GM12891 (cell line): ENCODE results near the gene DCAF7.

ENCODE experiments used
- DNase-seq: peaks from one replicate; pipeline ENCODE4 v3.0.0; 2011; ENCODE audit warnings: low spot score; ENCODE audit not compliant: insufficient read length
- FAIRE-seq: peaks from 2 replicates; lab custom pipeline; 2011; peaks lifted over from hg19 to GRCh38; lab: Jason Lieb, UNC
- PAX5 ChIP-seq: IDR thresholded peaks from 2 replicates; pipeline ENCODE4 v1.6.1; 2011; ENCODE audit warnings: low read length, moderate library complexity, mild to moderate bottlenecking; ENCODE audit not compliant: insufficient read depth, severe bottlenecking
- POLR2A ChIP-seq: IDR thresholded peaks from 2 replicates; pipeline ENCODE4 v1.6.1; 2011; ENCODE audit warnings: low read depth, low read length, control low read depth
- POLR2AphosphoS5 ChIP-seq: IDR thresholded peaks from 2 replicates; pipeline ENCODE4 v1.6.1; 2011; ENCODE audit warnings: low read depth, low read length, control low read depth
- POU2F2 ChIP-seq: IDR thresholded peaks from 2 replicates; pipeline ENCODE4 v1.6.1; 2011; ENCODE audit warnings: low read depth, mild to moderate bottlenecking, control low read depth, low read length, moderate library complexity
- SPI1 ChIP-seq: IDR thresholded peaks from 2 replicates; pipeline ENCODE4 v1.6.1; 2011; ENCODE audit warnings: low read depth, low read length, control low read depth
- TAF1 ChIP-seq: IDR thresholded peaks from 2 replicates; pipeline ENCODE4 v1.6.1; 2011; ENCODE audit warnings: low read depth, low read length, control low read depth

Gene DCAF7

DNA sequence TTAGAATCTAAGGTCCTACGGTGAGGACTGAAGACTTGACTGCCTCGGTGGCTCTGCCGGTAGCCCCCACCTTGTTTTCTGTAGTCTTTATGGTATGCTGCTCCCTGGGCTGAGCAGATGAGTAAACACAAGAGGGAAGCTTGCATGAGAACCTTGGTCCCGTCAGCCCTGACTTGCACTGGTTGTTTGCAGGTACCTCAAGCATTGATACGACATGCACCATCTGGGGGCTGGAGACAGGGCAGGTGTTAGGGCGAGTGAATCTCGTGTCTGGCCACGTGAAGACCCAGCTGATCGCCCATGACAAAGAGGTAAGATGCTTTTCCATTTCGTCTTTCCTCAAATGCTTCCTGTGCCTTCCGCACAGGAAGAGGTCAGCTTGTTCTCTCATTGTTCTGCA lies 29.4 kb downstream of the DCAF7 start:
- TF ChIP-seq POU2F2 (no peak), POLR2AphosphoS5 (no peak), TAF1 (no peak), POLR2A (no peak), PAX5 (no peak), SPI1 (no peak)
- FAIRE-seq (no peak), DNase-seq (no peak)

DNA sequence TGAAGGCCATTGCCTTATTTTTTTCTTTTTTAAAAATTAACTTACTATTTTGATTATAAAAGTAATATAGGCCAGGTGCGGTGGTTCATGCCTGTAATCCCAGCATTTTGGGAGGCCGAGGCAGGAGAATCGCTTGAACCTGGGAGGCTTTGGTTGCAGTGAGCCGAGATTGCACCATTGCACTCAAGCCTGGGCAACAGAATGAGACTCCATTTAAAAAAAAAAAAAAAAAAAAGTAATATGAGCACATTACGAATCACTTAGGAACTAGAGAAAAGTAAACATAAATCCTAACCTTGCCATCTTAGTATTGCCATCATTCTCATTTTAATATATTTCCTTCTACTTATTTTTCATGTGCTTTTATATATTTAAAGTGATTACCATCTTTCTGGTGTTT lies 37.5 kb downstream of the DCAF7 start:
- no peak for TF ChIP-seq POU2F2
- TF ChIP-seq PAX5 = no peak
- no peak for TF ChIP-seq POLR2AphosphoS5
- no peak for TF ChIP-seq POLR2A
- TF ChIP-seq SPI1 = no peak
- TF ChIP-seq TAF1 = no peak
- no peak for DNase-seq
- FAIRE-seq = no peak

DNA sequence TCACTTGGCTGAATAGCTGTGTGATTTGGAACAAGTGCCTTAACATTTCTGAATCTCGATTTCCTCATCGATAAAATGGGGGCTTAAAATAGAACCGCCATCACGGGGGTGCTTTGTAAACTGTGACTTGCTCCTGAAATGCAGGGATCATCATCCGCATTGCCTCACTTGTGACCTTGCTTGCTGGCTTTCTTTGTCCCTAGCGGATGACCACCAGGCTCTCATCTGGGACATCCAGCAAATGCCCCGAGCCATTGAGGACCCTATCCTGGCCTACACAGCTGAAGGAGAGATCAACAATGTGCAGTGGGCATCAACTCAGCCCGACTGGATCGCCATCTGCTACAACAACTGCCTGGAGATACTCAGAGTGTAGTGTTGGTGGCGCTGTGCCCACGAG lies 38.5 kb downstream of the DCAF7 start:
- no peak for TF ChIP-seq POLR2AphosphoS5
- TF ChIP-seq SPI1 = no peak
- no peak for TF ChIP-seq POLR2A
- TF ChIP-seq POU2F2 = no peak
- TF ChIP-seq PAX5 = no peak
- TF ChIP-seq TAF1 = no peak
- no peak for DNase-seq
- no peak for FAIRE-seq

DNA sequence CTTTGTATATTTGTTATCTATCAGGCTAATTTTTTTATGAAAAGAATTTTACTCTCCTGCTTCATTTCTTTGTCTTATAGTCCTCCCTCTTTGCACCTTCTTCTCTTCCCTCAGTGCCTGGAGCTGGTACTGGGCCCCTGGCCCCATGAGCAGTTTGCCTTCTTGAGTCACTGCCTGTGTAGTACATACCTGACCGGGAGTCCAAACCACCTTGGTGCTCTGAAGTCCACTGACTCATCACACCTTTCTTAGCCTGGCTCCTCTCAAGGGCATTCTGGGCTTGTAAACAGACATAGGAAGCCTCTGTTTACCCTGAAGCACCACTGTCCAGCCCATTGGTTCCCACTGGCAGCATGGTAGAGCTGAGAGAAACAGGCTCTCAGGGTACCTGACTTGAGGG lies 39.4 kb downstream of the DCAF7 start:
- DNase-seq = no peak
- FAIRE-seq = no peak
- TF ChIP-seq TAF1 (no peak), SPI1 (no peak), PAX5 (no peak), POLR2A (no peak), POU2F2 (no peak), POLR2AphosphoS5 (no peak)

DNA sequence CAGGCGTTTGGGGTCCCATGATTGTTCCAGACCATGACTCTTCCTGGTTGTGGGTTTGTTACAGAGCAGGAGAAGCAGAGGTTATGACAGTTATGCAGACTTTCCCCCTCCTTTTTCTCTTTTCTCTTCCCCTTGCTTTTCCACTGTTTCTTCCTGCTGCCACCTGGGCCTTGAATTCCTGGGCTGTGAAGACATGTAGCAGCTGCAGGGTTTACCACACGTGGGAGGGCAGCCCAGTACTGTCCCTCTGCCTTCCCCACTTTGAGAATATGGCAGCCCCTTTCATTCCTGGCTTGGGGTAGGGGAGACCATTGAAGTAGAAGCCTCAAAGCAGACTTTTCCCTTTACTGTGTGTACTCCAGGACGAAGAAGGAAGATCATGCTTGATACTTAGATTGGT lies 42.5 kb downstream of the DCAF7 start:
- no peak for FAIRE-seq
- DNase-seq = no peak
- TF ChIP-seq POLR2AphosphoS5 = no peak
- TF ChIP-seq PAX5 = no peak
- no peak for TF ChIP-seq POU2F2
- no peak for TF ChIP-seq SPI1
- no peak for TF ChIP-seq TAF1
- no peak for TF ChIP-seq POLR2A

DNA sequence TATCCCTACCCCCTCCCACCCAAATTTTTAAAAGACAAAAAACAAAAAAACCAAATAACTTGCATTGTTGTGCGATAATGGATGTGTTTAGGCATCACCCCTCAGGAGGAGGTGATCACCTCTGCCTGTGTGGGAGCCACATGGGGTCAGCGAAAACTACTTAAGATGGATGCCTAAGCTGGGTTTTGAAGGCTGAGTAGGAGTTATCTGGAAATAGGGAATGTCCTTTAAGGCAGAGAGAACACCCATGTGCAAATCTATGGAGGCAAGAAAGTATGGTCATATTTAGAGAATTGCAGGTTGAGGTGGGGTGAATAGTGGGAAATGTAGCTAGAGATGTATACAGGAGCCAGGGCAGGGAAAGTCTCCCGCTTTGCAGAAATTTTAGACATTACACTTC lies 44.9 kb downstream of the DCAF7 start:
- TF ChIP-seq PAX5 = no peak
- TF ChIP-seq POLR2A = no peak
- TF ChIP-seq SPI1 = no peak
- TF ChIP-seq POU2F2 = no peak
- no peak for TF ChIP-seq POLR2AphosphoS5
- no peak for TF ChIP-seq TAF1
- FAIRE-seq (no peak), DNase-seq (no peak)

DNA sequence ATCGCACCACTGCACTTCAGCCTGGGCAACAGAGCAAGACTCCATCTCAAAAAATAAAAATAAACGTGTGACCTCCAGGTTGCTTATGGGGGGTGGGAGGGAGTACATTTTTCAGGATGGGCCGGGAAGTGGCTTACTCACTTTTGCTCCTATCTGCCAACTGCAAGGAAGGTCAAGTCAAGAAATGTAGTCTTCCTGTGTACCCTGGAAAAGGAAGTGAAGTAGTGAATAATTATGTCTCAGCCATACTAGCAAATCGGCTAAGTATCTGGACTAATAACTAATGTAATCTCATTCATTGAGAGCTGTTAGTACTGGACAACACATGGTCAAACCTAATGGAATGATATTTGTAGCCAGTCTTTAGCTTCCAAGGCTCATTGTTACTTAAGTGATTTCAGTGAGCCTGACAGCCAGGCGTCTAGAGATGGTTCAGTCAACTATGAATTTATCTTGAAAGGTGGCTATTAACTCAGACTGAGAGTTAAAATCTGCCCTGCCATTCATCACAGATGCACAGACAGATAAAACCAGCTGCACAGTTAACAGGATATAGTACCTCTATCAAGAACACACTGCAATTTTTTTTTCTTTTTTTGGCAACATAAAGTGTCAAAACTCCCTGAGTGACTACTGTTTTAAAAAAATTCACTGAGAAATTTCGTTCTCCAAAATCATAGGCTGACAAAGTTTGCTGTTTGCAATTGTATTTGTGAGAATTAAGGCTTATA lies 46.7 kb downstream of the DCAF7 start:
- DNase-seq (no peak), FAIRE-seq (no peak)
- no peak for TF ChIP-seq POLR2A

DNA sequence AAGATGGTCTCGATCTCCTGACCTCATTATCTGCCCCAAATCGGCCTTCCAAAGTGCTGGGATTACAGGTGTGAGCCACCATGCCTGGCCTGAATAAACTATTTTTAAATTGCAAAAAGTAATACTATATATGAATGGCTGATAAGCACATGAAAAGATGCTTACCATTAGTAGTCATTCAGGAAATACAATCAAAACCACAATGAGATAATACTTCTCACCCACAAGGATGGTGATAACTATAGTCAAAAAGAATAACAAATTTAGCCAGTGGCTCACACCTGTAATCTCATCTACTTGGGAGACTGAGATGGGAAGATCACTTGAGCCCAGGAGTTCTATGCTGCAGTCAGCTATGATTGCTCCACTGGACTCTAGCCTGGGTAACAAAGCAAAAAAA lies 48.0 kb downstream of the DCAF7 start:
- DNase-seq (no peak), FAIRE-seq (no peak)
- TF ChIP-seq PAX5 = no peak
- no peak for TF ChIP-seq POU2F2
- TF ChIP-seq TAF1 = no peak
- no peak for TF ChIP-seq POLR2AphosphoS5
- TF ChIP-seq SPI1 = no peak
- no peak for TF ChIP-seq POLR2A

DNA sequence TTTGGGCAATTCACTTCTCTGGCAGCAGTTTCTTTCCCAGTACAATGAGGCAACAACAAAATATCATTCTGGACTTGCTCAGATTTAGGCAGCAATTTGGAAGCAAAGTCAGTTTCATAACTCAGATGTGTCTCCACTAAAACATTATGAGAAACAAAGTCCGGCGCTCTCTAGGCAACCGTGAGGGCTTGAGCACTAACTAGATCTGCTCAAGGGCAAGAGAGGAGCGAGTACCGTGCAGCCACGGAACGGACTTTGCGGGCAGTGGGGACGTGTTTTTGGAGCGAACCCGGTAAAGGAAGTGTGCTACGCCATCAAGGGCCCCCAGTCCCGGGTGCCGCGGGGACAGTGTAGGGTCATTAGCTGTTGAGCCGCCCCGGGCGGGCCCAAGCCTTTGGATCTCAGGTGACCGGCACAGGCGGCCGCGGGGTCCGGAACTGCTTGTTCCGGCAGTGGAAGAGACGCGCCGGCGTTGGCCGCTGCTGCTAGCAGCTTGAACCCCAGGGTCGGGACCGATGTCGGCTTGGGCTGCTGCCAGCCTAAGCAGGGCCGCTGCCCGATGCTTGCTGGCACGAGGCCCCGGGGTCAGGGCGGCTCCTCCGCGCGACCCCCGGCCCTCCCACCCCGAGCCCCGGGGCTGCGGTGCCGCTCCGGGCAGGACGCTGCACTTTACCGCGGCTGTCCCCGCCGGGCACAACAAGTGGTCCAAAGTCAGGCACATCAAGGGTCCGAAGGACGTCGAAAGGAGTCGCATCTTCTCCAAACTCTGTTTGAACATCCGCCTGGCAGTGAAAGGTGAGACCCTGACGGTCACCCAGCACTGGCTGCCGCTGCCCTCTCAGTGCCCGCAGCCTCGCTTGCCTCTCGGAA lies 50.5 kb downstream of the DCAF7 start, which contains the start of gene TACO1:
TSS of gene TACO1 (plus strand) at position 327 of the 870 bp plus-strand sequence. CDS start at position 516, 189 bp downstream.
- FAIRE-seq (peak; percentile 74), DNase-seq (peak; percentile 75)
- peak; percentile 67 for TF ChIP-seq POLR2AphosphoS5
- TF ChIP-seq SPI1 = no peak
- TF ChIP-seq POU2F2 = peak; percentile 67; the same call in 1 of the 2 replicates
- TF ChIP-seq TAF1 = peak; percentile 85
- peak; percentile 74; the same call in 1 of the 2 replicates for TF ChIP-seq POLR2A
- peak; percentile 67 for TF ChIP-seq PAX5
